ENCODE measurements around the gene KLK13.
A peak's percentile ranks its signal among the peaks of the same experiment; 100 is the strongest.

The KLK13 gene

GRCh38 chr19:51018745-51019543 is 45.9 kb downstream of the KLK13 start:
- peak in 1 of 3 donors; percentile 37 for DNase-seq

GRCh38 chr19:51016798-51017683 is 47.9 kb downstream of the KLK13 start:
- DNase-seq: peak; percentile 61 to 86 (median 63)

GRCh38 chr19:51015691-51016267 is 49.1 kb downstream of the KLK13 start:
- DNase-seq: no peak

- no peak for DNase-seq
Measured at GRCh38 chr19:51014242-51014641, 50.6 kb downstream of the KLK13 start.

- no peak for DNase-seq
Measured at GRCh38 chr19:51012661-51013190, 52.2 kb downstream of the KLK13 start.

GRCh38 chr19:51010066-51010795 is 54.7 kb downstream of the KLK13 start:
- no peak for DNase-seq

GRCh38 chr19:51009061-51009891 is 55.6 kb downstream of the KLK13 start:
- DNase-seq: peak in 1 of 3 donors; percentile 25

- no peak for DNase-seq
Measured at GRCh38 chr19:51007488-51007887, 57.4 kb downstream of the KLK13 start.

GRCh38 chr19:51006406-51006805 is 58.5 kb downstream of the KLK13 start:
- DNase-seq: no peak
